ENCODE results near the gene SLC9A9.
"Not testable (repeated sequence)": the region's sequence is repeated elsewhere in the genome, so short reads cannot be mapped to it uniquely, and the experiment has no call there.

Gene SLC9A9

GRCh38 chr3:143847787-143848631, at the start of gene SLC9A9:
TSS of gene SLC9A9 (minus strand) at chr3:143848468. CDS start at chr3:143848322, 146 bp downstream.
- peak; percentile 68 for DNase-seq (ENCODE audit: low spot score)

- peak; percentile 57 for DNase-seq (ENCODE audit: low spot score)
Observed at GRCh38 chr3:143897576-143898295, 49.5 kb upstream of the SLC9A9 start.

- DNase-seq (ENCODE audit: low spot score), result no peak
Observed at GRCh38 chr3:143896486-143896885, 48.2 kb upstream of the SLC9A9 start.

- peak; percentile 36 for DNase-seq (ENCODE audit: low spot score)
Observed at GRCh38 chr3:143895805-143896204, 47.5 kb upstream of the SLC9A9 start.

- no peak for DNase-seq (ENCODE audit: low spot score)
Observed at GRCh38 chr3:143888846-143889245, 40.6 kb upstream of the SLC9A9 start.

- DNase-seq (ENCODE audit: low spot score), result no peak
Observed at GRCh38 chr3:143888166-143888565, 39.9 kb upstream of the SLC9A9 start.

GRCh38 chr3:143885780-143886427, 37.6 kb upstream of the SLC9A9 start:
- peak; percentile 52 for DNase-seq (ENCODE audit: low spot score)

- DNase-seq (ENCODE audit: low spot score), result no peak
Observed at GRCh38 chr3:143884861-143885260, 36.6 kb upstream of the SLC9A9 start.

- DNase-seq (ENCODE audit: low spot score), result no peak
Observed at GRCh38 chr3:143883151-143883550, 34.9 kb upstream of the SLC9A9 start.

GRCh38 chr3:143881095-143881494, 32.8 kb upstream of the SLC9A9 start:
- no peak for DNase-seq (ENCODE audit: low spot score)

GRCh38 chr3:143875546-143875945, 27.3 kb upstream of the SLC9A9 start:
- no peak for DNase-seq (ENCODE audit: low spot score)

GRCh38 chr3:143873553-143873952, 25.3 kb upstream of the SLC9A9 start:
- not testable (repeated sequence) for DNase-seq (ENCODE audit: low spot score)

- no peak for DNase-seq (ENCODE audit: low spot score)
Observed at GRCh38 chr3:143865302-143865701, 17.0 kb upstream of the SLC9A9 start.

- DNase-seq (ENCODE audit: low spot score), result no peak
Observed at GRCh38 chr3:143859465-143860203, 11.4 kb upstream of the SLC9A9 start.

- no peak for DNase-seq (ENCODE audit: low spot score)
Observed at GRCh38 chr3:143856252-143856970, 8.1 kb upstream of the SLC9A9 start.

GRCh38 chr3:143855183-143855582, 6.9 kb upstream of the SLC9A9 start:
- DNase-seq (ENCODE audit: low spot score), result no peak

GRCh38 chr3:143851331-143852017, 3.2 kb upstream of the SLC9A9 start:
- DNase-seq (ENCODE audit: low spot score), result no peak

- DNase-seq (ENCODE audit: low spot score), result no peak
Observed at GRCh38 chr3:143850877-143851276, 2.6 kb upstream of the SLC9A9 start.

GRCh38 chr3:143849854-143850549, 1.7 kb upstream of the SLC9A9 start:
- DNase-seq (ENCODE audit: low spot score), result peak; percentile 69

GRCh38 chr3:143848704-143849103, 436 bp upstream of the SLC9A9 start:
- no peak for DNase-seq (ENCODE audit: low spot score)

All from GM03348 (cell line).